H7 (cell line): ENCODE results near the gene PRRT4. TPM values are rescaled to one million over a fixed set of nuclear protein-coding genes. Genes with fewer than 3 reads are reported as not detected.

Source experiments
- DNase-seq: peaks from one replicate; pipeline ENCODE4 v3.0.0; 2012
- H3K27me3 ChIP-seq: 2 replicates; pipeline ENCODE4 v1.6.0; 2011; ENCODE audit warnings: mild to moderate bottlenecking, low read length; ENCODE audit not compliant: control insufficient read depth, insufficient read depth
- H3K36me3 ChIP-seq: replicated peaks from 2 replicates; pipeline ENCODE4 v1.5.1; 2011; ENCODE audit warnings: low read length; ENCODE audit not compliant: control insufficient read depth, insufficient read depth
- H3K4me3 ChIP-seq: 2 replicates; pipeline ENCODE4 v1.5.1; 2011; ENCODE audit warnings: low read depth, mild to moderate bottlenecking, control low read depth, low read length, moderate library complexity; ENCODE audit not compliant: insufficient read depth
- total RNA-seq: library from RNA; depleted of rRNA; stranded (reverse); fragments of >200 nt; shearing (Covaris generic); gene quantifications from 2 replicates; pipeline ENCODE4 v1.2.3, GENCODE V29; 2014

PRRT4 gene
- total RNA-seq, 1 experiment from 2014 or later: 0.14 TPM

- no peak for DNase-seq
- no peak overlapping the region for H3K4me3 ChIP-seq
- no peaks in the 10 kb centered on the region for H3K36me3 ChIP-seq
- H3K27me3 ChIP-seq: peaks cover 12% of the 10 kb centered on the region
Observed at GRCh38 chr7:128370491-128370890, 9.0 kb upstream of the PRRT4 start.

- no peak for DNase-seq
- H3K27me3 ChIP-seq: peaks cover 45% of the 10 kb centered on the region
- H3K36me3 ChIP-seq: no peaks in the 10 kb centered on the region
- no peak overlapping the region for H3K4me3 ChIP-seq
Observed at GRCh38 chr7:128366986-128367385, 5.5 kb upstream of the PRRT4 start.

GRCh38 chr7:128366300-128366699 lies 4.8 kb upstream of the PRRT4 start:
- H3K4me3 ChIP-seq: no peak overlapping the region
- H3K36me3 ChIP-seq: no peaks in the 10 kb centered on the region
- no peak for DNase-seq
- peaks cover 50% of the 10 kb centered on the region for H3K27me3 ChIP-seq

- Histone ChIP-seq H3K27me3 (peaks cover 59% of the 10 kb centered on the region), H3K4me3 (no peak overlapping the region), H3K36me3 (no peaks in the 10 kb centered on the region)
- no peak for DNase-seq
Observed at GRCh38 chr7:128365432-128365831, 3.9 kb upstream of the PRRT4 start.

GRCh38 chr7:128364166-128364870 lies 2.8 kb upstream of the PRRT4 start:
- no peak for DNase-seq
- no peak overlapping the region for H3K4me3 ChIP-seq
- peaks cover 70% of the 10 kb centered on the region for H3K27me3 ChIP-seq
- no peaks in the 10 kb centered on the region for H3K36me3 ChIP-seq

- DNase-seq: no peak
- H3K27me3 ChIP-seq: peaks cover 73% of the 10 kb centered on the region
- H3K36me3 ChIP-seq: no peaks in the 10 kb centered on the region
- no peak overlapping the region for H3K4me3 ChIP-seq
Observed at GRCh38 chr7:128363261-128363721, 1.8 kb upstream of the PRRT4 start.

GRCh38 chr7:128362670-128363069 lies 1.2 kb upstream of the PRRT4 start:
- peaks cover 80% of the 10 kb centered on the region for H3K27me3 ChIP-seq
- no peak for DNase-seq
- H3K4me3 ChIP-seq: no peak overlapping the region
- H3K36me3 ChIP-seq: no peaks in the 10 kb centered on the region

- peak overlapping the region; percentile 50; the same call in 1 of the 2 replicates for H3K4me3 ChIP-seq
Observed at GRCh38 chr7:128360359-128360678, 1.2 kb downstream of the PRRT4 start.

GRCh38 chr7:128359939-128360338 lies 1.6 kb downstream of the PRRT4 start:
- H3K27me3 ChIP-seq: peaks cover 73% of the 10 kb centered on the region
- no peak overlapping the region for H3K4me3 ChIP-seq
- peak; percentile 51 for DNase-seq
- no peaks in the 10 kb centered on the region for H3K36me3 ChIP-seq

More at GRCh38 chr7:128360359-128360678, 1.2 kb downstream of the PRRT4 start:
- peaks cover 75% of the 10 kb centered on the region for H3K27me3 ChIP-seq
- DNase-seq: no peak
- H3K36me3 ChIP-seq: no peaks in the 10 kb centered on the region

GRCh38 chr7:128359336-128359735 lies 2.2 kb downstream of the PRRT4 start:
- Histone ChIP-seq H3K36me3 (no peaks in the 10 kb centered on the region), H3K27me3 (peaks cover 72% of the 10 kb centered on the region), H3K4me3 (no peak overlapping the region)
- DNase-seq: peak; percentile 51

GRCh38 chr7:128358233-128358632 lies 3.3 kb downstream of the PRRT4 start:
- Histone ChIP-seq H3K27me3 (peaks cover 71% of the 10 kb centered on the region), H3K36me3 (no peaks in the 10 kb centered on the region), H3K4me3 (no peak overlapping the region)
- no peak for DNase-seq

- H3K36me3 ChIP-seq: no peaks in the 10 kb centered on the region
- peaks cover 71% of the 10 kb centered on the region for H3K27me3 ChIP-seq
- DNase-seq: no peak
- no peak overlapping the region for H3K4me3 ChIP-seq
Observed at GRCh38 chr7:128357217-128357613, 4.3 kb downstream of the PRRT4 start.

GRCh38 chr7:128356546-128357216 lies 4.8 kb downstream of the PRRT4 start:
- H3K36me3 ChIP-seq: no peaks in the 10 kb centered on the region
- H3K27me3 ChIP-seq: peaks cover 69% of the 10 kb centered on the region
- DNase-seq: no peak
- no peak overlapping the region for H3K4me3 ChIP-seq

- Histone ChIP-seq H3K27me3 (peaks cover 77% of the 10 kb centered on the region), H3K36me3 (no peaks in the 10 kb centered on the region), H3K4me3 (no peak overlapping the region)
- DNase-seq: no peak
Observed at GRCh38 chr7:128353610-128354009, 7.9 kb downstream of the PRRT4 start.

- no peak overlapping the region for H3K4me3 ChIP-seq
- peaks cover 76% of the 10 kb centered on the region for H3K27me3 ChIP-seq
- DNase-seq: no peak
- H3K36me3 ChIP-seq: no peaks in the 10 kb centered on the region
Observed at GRCh38 chr7:128353189-128353588, 8.3 kb downstream of the PRRT4 start.
